ENCODE results near the gene PAIP2.

GRCh38 chr5:139392324-139392677 is 50.6 kb downstream of the PAIP2 start:
- TF ChIP-seq, protein P1, sequence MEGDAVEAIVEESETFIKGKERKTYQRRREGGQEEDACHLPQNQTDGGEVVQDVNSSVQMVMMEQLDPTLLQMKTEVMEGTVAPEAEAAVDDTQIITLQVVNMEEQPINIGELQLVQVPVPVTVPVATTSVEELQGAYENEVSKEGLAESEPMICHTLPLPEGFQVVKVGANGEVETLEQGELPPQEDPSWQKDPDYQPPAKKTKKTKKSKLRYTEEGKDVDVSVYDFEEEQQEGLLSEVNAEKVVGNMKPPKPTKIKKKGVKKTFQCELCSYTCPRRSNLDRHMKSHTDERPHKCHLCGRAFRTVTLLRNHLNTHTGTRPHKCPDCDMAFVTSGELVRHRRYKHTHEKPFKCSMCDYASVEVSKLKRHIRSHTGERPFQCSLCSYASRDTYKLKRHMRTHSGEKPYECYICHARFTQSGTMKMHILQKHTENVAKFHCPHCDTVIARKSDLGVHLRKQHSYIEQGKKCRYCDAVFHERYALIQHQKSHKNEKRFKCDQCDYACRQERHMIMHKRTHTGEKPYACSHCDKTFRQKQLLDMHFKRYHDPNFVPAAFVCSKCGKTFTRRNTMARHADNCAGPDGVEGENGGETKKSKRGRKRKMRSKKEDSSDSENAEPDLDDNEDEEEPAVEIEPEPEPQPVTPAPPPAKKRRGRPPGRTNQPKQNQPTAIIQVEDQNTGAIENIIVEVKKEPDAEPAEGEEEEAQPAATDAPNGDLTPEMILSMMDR (IDR thresholded peaks at IDR 0.05), result no peak
- TF ChIP-seq POLR2A (IDR thresholded peaks at IDR 0.05), result no peak

Measured in testis (tissue), 2 donors.